Suprapubic skin (tissue), 4 donors: ENCODE measurements around the gene FIGN.

ENCODE experiments used
- EP300 ChIP-seq: sonication (generic); formaldehyde crosslinking; IDR thresholded peaks from one replicate; pipeline ENCODE4 v1.6.1; 2017; ENCODE audit warnings: antibody characterized with exemption
- POLR2A ChIP-seq, 2 donors: fragments of 450-650 bp; IDR thresholded peaks; one replicate each; pipeline ENCODE4 v1.6.1; 2017; ENCODE audit warnings: antibody characterized with exemption in 2 of 2, mild to moderate bottlenecking in 2 of 2, moderate library complexity in 2 of 2
- POLR2AphosphoS5 ChIP-seq, 3 donors: sonication (generic); formaldehyde crosslinking; IDR thresholded peaks; one replicate each; pipeline ENCODE4 v1.6.1; 2017; ENCODE audit warnings: antibody characterized with exemption in 3 of 3
- TF ChIP-seq, protein P1 (sequence below), 2 donors: fragments of 200-600 bp in 1 of 2; fragments of 450-650 bp in 1 of 2; sonication (generic) in 1 of 2; IDR thresholded peaks; one replicate each; pipeline ENCODE4 v1.5.1; 2016 to 2019; ENCODE audit warnings: antibody characterized with exemption in 2 of 2, mild to moderate bottlenecking in 1 of 2, moderate library complexity in 1 of 2

GRCh38 chr2:163617517-163617916, 118.3 kb downstream of the FIGN start:
- TF ChIP-seq, protein P1, sequence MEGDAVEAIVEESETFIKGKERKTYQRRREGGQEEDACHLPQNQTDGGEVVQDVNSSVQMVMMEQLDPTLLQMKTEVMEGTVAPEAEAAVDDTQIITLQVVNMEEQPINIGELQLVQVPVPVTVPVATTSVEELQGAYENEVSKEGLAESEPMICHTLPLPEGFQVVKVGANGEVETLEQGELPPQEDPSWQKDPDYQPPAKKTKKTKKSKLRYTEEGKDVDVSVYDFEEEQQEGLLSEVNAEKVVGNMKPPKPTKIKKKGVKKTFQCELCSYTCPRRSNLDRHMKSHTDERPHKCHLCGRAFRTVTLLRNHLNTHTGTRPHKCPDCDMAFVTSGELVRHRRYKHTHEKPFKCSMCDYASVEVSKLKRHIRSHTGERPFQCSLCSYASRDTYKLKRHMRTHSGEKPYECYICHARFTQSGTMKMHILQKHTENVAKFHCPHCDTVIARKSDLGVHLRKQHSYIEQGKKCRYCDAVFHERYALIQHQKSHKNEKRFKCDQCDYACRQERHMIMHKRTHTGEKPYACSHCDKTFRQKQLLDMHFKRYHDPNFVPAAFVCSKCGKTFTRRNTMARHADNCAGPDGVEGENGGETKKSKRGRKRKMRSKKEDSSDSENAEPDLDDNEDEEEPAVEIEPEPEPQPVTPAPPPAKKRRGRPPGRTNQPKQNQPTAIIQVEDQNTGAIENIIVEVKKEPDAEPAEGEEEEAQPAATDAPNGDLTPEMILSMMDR (IDR thresholded peaks at IDR 0.05) = no peak
- TF ChIP-seq POLR2AphosphoS5 (IDR thresholded peaks at IDR 0.05) = no peak
- no peak for TF ChIP-seq POLR2A (IDR thresholded peaks at IDR 0.05)
- TF ChIP-seq EP300 = no peak
